Inflammatory macrophage treated with lipopolysaccharide for 1 hour (primary cell): Measurements from ENCODE around the gene PDCD4.

ENCODE experiments used
- DNase-seq, 2 donors: peaks; one replicate each; pipeline ENCODE4 v3.0.0-alpha.2; 2020 to 2022

Gene PDCD4

DNA sequence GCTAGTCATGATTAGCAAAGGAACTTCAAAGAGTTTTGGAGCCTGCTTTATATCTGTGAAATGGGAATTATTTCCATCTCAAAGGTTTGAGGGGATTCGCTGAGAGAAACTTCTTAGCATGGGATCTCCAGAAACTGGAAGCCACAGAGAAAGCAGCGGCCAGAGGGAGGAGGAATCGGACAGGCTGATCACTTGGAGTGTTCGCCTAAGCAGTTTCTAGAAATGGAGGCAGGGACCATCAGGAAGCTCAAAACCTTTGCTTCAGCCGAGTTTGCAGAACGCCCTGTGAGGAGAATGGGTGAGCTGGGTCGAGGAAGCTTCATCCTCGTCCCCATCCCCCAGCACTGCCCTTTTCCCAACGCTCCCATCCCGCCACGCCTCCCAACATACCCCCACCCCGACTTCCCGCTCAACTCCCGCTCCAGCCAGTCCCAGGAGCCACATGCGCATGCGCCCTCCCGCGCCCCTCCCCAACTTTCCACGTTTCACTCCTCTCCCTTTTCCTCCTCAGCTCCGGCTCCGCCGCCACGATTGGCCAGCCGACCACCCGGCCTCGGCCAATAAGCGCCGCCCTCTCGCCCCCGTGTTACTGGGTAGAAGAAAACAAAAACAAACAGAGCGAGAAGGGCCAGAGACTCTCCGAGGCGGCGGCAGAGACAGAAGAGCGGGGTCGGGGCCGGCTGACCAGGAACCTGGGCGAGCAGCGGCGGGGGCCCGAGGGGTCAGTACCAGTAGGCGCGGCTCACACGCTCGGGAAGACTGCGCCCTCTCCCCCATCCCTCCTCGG is at the start of gene PDCD4:
Gene PDCD4 (plus strand): TSS at position 631 of the 787 bp plus-strand sequence. CDS start 4,100 bp downstream, outside the sequence.
- peak; percentile 95 to 96 for DNase-seq

- no peak for DNase-seq
These were observed 49.6 kb upstream of the PDCD4 start for GRCh38 chr10:110822035-110822711.

GRCh38 chr10:110822712-110823311 is 48.9 kb upstream of the PDCD4 start:
- DNase-seq, result no peak

GRCh38 chr10:110824152-110824441 is 47.6 kb upstream of the PDCD4 start:
- no peak for DNase-seq

DNA sequence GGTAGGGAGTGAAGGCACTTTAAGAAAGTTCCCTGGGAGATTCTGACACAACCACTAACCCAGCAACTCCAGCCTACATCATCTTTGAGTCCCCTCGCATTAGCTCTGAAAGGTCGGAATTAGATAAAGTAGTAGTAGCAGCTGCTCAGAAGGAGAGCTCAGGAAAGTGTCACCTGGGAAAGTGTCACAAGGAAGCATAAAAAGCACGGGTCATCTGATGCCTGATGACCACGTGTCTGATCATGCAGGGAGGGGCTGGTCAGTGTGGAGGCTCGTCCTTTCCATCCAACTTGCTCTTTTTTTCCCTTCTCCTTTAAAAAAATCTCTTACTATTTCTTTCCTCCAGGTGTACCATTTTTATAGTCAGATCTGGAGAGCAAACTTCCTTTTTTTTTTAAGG is 47.1 kb upstream of the PDCD4 start:
- DNase-seq, result no peak

DNA sequence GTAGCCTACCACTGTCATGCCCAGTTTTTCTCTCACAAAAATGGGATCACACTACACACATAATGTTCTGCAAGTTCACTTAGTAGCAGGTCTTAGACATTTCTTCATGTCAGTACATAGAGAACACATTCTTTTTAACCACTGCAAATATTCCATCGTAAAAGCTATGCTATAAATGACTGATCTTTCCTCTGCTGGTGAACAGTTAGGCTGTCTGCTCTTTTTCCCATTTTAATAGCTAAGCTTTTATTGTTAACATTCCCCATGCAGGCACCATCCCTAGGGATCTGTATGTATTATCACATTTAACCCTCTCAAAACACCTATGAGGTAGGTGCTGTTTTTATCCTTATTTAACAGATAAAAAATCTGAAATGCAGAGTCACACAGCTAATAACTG is 46.2 kb upstream of the PDCD4 start:
- DNase-seq, result no peak

DNA sequence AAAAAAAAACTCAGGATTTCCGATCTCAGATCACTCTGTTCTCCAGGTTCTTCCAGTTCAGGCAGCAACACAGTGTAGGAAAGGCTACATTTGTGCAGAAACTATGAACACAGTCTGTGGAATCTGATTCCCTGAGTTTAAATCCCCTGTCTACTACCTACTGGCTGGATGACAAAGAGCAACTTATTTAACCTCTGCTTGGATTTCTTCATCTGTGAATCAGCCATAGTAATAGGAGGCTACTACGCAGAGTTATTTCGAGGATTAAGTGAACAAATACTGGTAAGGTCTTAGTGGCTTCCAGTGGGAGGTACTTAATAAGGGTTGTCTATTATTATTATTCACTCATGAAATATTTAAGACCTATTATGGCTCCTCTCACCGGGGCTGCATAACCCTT is 44.3 kb upstream of the PDCD4 start:
- no peak for DNase-seq

- no peak for DNase-seq
These were observed 43.9 kb upstream of the PDCD4 start for GRCh38 chr10:110827875-110828274.

DNA sequence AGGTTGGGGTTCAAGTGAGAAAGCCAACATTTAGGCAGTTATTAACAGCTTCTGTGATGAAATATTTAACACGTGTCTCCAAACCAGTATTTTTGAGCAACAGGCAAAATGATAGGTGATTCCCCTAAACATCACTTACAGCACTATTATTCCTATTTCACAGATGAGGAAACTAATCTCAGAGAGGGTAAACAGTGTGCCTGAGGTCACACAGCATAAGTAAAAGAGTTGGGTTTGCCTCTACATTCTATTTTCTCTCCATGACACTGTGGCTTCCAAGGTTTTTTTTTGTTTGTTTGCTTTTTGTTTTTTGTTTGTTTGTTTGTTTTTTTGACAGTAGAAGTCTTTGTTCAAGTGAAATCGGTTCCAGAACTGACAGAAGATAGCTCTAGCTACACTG is 43.2 kb upstream of the PDCD4 start:
- no peak for DNase-seq

GRCh38 chr10:110829721-110830410 is 41.9 kb upstream of the PDCD4 start:
- no peak for DNase-seq

GRCh38 chr10:110833234-110833940 is 38.3 kb upstream of the PDCD4 start:
- DNase-seq, result no peak

DNA sequence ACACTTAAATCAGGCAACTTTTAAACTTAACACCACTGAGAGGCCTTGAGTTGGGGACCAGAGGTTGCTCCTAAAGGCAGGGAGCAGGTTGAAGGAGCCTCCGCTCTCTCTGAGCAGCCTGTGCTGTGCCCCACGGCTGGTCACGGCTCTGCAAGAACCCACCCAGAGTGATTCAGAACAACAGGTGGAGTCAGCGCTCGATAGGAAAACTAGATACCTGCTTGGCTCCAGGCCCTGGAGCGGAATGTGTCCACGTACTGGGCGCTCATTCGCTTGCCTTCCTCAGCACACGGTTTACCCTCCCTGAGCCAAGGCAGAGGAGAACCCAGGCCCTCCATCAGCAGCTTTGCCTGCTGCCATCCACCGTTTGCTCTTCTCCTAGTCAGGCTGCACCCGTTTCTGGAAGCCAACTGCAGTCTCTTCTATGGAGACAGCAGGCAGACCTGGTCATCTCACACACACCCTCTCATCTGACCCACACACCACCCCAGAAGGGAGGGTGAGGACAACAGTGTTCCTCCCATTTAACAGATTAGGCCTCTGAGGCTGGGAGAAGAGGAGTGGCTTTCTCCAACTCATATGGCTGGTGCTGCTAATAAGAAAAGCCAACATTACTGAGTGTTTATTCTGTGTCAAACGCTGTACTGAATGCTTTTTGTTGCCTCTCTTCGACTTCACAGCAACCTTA is 37.6 kb upstream of the PDCD4 start:
- DNase-seq, result no peak

- no peak for DNase-seq
These were observed 37.0 kb upstream of the PDCD4 start for GRCh38 chr10:110834629-110835301.

DNA sequence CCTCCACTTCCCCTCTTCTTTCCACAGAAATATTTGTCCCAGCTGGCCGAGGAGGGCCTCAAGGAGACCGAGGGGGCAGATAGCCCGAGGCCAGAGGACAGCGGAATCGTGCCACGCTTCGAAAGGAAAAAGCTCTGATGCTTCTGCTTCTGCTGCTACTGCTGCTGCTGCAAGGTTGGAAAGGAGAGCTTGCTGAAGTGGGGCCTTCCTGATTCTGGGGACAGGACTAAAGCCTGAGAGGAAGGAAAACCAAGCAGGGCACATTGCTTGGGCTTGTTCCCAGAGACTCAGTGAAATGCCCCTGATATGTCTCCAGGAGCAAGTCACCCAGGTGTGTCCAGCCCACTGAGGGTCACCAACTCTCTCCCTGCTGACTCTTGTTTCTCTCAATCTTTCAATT is 35.9 kb upstream of the PDCD4 start:
- DNase-seq, result no peak

DNA sequence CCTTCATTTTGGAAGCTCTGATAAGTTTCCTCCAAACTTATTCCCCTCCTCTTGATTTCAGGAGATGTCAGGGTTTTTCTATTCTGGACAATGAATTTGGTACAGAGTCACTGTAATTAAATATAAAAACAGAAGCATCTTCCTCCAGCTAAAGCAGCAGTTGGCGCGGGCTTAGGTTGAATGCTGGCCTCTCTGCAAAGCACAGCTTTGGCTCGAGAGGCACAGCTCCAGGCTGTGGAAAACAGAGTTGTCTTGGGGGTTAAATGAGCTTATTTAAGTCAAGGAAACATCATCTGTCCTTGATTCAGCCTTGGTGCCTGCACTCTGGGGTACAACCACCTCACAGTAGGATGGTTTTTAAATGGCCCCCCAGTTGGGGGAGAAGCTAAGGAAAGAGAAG is 35.0 kb upstream of the PDCD4 start:
- no peak for DNase-seq

GRCh38 chr10:110837418-110838171 is 34.1 kb upstream of the PDCD4 start:
- no peak for DNase-seq

DNA sequence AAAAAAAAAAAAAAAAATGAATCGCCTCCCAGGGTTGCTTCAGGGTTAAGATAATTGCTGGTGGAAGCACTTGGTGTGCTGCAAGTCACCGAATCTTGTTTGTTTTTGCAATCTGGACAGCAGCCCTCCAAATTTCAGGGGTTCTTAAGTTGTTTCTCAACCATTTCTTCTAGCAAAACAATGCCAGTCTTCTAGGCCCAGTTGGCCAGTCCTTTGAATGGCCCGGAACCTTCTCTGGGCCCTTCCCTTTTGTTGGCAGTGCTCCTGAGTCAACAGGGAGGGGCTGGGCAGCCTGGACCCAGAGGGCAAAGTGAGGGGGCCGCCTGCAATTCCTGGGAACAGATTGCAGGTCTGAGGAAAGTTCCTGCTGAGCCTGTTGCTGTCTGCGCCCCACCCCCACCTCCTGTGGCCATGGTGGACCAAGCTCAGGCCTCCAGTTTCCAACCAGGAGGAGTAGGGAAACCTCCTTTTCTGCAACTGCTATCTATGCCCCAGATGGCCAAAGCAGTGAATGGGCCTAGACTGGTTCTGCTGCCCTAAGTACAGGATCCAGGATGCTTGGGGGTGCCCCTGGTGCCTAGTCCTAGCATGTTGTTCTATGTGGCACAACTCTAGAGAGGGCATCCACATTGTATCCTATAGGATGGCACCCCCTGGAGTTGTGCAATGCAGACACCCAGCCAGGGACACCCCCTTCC is 31.4 kb upstream of the PDCD4 start:
- DNase-seq, result no peak

- DNase-seq, result no peak
These were observed 30.8 kb upstream of the PDCD4 start for GRCh38 chr10:110840923-110841428.

- no peak for DNase-seq
These were observed 29.9 kb upstream of the PDCD4 start for GRCh38 chr10:110841767-110842267.

DNA sequence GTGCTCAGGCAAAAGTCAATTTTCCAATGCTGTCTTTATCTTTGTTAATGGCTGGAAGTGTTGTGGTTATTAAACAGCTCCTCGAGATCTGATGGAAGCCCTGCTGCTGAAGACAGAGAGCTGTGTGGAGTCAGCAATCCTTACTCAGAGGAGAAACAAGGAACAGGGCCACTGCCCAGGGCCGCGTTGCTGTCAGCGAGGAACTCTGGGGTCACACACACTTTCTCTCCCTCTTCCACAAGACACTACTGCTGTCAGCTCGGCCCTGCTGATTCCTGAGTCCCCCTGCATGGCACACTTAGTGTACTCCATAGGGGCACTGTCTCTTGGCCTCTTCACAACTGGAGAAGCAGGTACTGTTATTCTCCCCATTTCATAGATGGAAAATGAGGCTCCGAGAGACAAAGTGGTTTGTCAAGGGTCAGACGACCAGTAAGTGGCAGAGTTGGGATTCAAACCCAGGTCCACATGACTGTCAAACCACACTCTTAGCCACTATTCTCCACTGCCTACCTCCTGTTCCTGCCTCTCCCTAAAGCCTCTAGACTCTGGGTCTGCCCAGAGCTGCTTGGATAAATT is 29.3 kb upstream of the PDCD4 start:
- DNase-seq, result no peak
